Upper lobe of left lung (tissue), 4 donors: ENCODE measurements around the gene CDH22.

Source experiments
- CTCF ChIP-seq, 6 experiments: fragments of 450-650 bp in 4 of 6; fragments of 200-600 bp in 2 of 6; sonication (generic) in 2 of 6; IDR thresholded peaks; one replicate each; pipeline ENCODE4 v1.5.1; 2016 to 2019; ENCODE audit warnings: antibody characterized with exemption in 6 of 6
- POLR2A ChIP-seq, 4 donors: fragments of 450-650 bp; IDR thresholded peaks; one replicate each; pipeline ENCODE4 v1.5.1; 2016 to 2017; ENCODE audit warnings: antibody characterized with exemption in 4 of 4, mild to moderate bottlenecking in 2 of 4
- POLR2AphosphoS5 ChIP-seq, 2 donors: sonication (generic); formaldehyde crosslinking; IDR thresholded peaks; one replicate each; pipeline ENCODE4 v1.5.1; 2017; ENCODE audit warnings: antibody characterized with exemption in 2 of 2

GRCh38 chr20:46324379-46324778 is 16.1 kb upstream of the CDH22 start:
- no peak for TF ChIP-seq CTCF (IDR thresholded peaks at IDR 0.05)
- TF ChIP-seq POLR2AphosphoS5 (IDR thresholded peaks at IDR 0.05), result no peak
- no peak for TF ChIP-seq POLR2A (IDR thresholded peaks at IDR 0.05)
